Esophagus muscularis mucosa (tissue), 4 donors: Measurements from ENCODE around the gene GPR32. TPM values are rescaled to one million over a fixed set of nuclear protein-coding genes. Genes with fewer than 3 reads are reported as not detected.

ENCODE experiments used
- DNase-seq: peaks from one replicate; pipeline ENCODE4 v3.0.0-alpha.2; 2017; ENCODE audit errors: extremely low spot score
- H3K27ac ChIP-seq, 4 donors: fragments of 200-600 bp; sonication (generic); replicated peaks in 1 of 4; 1 replicate in 3 of 4; 2 replicates in 1 of 4; pipeline ENCODE4 v1.5.1; 2016 to 2019; ENCODE audit warnings: mild to moderate bottlenecking in 1 of 4
- H3K27me3 ChIP-seq, 4 donors: fragments of 200-600 bp; sonication (generic); one replicate each; pipeline versions ENCODE4 v1.5.1 to v1.6.0; 2016 to 2019
- H3K36me3 ChIP-seq, 4 donors: fragments of 200-600 bp; sonication (generic); one replicate each; pipeline ENCODE4 v1.5.1; 2016 to 2019
- H3K4me1 ChIP-seq, 4 donors: fragments of 200-600 bp; sonication (generic); one replicate each; pipeline ENCODE4 v1.5.1; 2016 to 2019
- H3K4me3 ChIP-seq, 4 donors: fragments of 200-600 bp; sonication (generic); 1 replicate in 2 of 4; 2 replicates in 2 of 4; pipeline ENCODE4 v1.5.1; 2016 to 2019; ENCODE audit warnings: mild to moderate bottlenecking in 4 of 4, moderate library complexity in 1 of 4
- H3K9me3 ChIP-seq, 4 donors: fragments of 200-600 bp; sonication (generic); 1 replicate in 3 of 4; 2 replicates in 1 of 4; pipeline ENCODE4 v1.5.1; 2016 to 2019
- CTCF ChIP-seq, 3 experiments: fragments of 200-600 bp in 2 of 3; fragments of 450-650 bp in 1 of 3; sonication (generic) in 2 of 3; IDR thresholded peaks; one replicate each; pipeline ENCODE4 v1.5.1; 2017 to 2019; ENCODE audit warnings: antibody characterized with exemption in 3 of 3, mild to moderate bottlenecking in 2 of 3, moderate library complexity in 1 of 3
- EP300 ChIP-seq: sonication (generic); formaldehyde crosslinking; IDR thresholded peaks from one replicate; pipeline ENCODE4 v1.6.1; 2017; ENCODE audit warnings: antibody characterized with exemption
- POLR2A ChIP-seq: fragments of 450-650 bp; IDR thresholded peaks from one replicate; pipeline ENCODE4 v1.6.1; 2017; ENCODE audit warnings: antibody characterized with exemption, moderate library complexity, mild to moderate bottlenecking, low read depth
- POLR2AphosphoS5 ChIP-seq, 2 donors: sonication (generic); formaldehyde crosslinking; IDR thresholded peaks; one replicate each; pipeline ENCODE4 v1.6.1; 2017; ENCODE audit warnings: antibody characterized with exemption in 2 of 2
- WGBS: methylation state at CpG from one replicate; pipeline ENCODE4 v1.1.5; 2018; 5-methylcytosine and 5-hydroxymethylcytosine counted together
- intact Hi-C: fragments of 100-400 bp; cut with DNase I; formaldehyde crosslinking; loops from one replicate; pipeline ENCODE4 v1.15.1; 2023
- small RNA-seq, 3 donors: library from RNA; depleted of rRNA; stranded (forward); fragments of <200 nt; gene quantifications; one replicate each; pipeline ENCODE3, GENCODE V24; 2016
- total RNA-seq, 4 donors: library from RNA; depleted of rRNA; stranded (reverse); fragments of >200 nt; gene quantifications; one replicate each; pipeline versions ENCODE4 v1.1.0 to v1.2.1, GENCODE V29; 2016

The GPR32 gene
- total RNA-seq, 4 donors from 2014 or later, result not detected

GRCh38 chr19:50819636-50820035 is 49.4 kb downstream of the GPR32 start:
- no peak for DNase-seq
- intact Hi-C loops, result no loop called here
- Histone ChIP-seq H3K9me3 (peaks cover 0 to 6% (median 0%) of the 10 kb centered on the region in 4 donors), H3K4me3 (no peak overlapping the region), H3K27me3 (peaks cover 0 to 94% (median 28%) of the 10 kb centered on the region in 4 donors), H3K4me1 (peaks cover 3 to 21% (median 19%) of the 10 kb centered on the region in 4 donors), H3K36me3 (no peaks in the 10 kb centered on the region), H3K27ac (no peak overlapping the region)
- WGBS, result 24% methylated on average over 6 of the region's 8 CpGs
- TF ChIP-seq CTCF (IDR thresholded peaks at IDR 0.05), result no peak
- no peak for TF ChIP-seq EP300
- no peak for TF ChIP-seq POLR2AphosphoS5 (IDR thresholded peaks at IDR 0.05)
- no peak for TF ChIP-seq POLR2A

- Histone ChIP-seq H3K36me3 (no peaks in the 10 kb centered on the region), H3K4me3 (no peak overlapping the region), H3K27me3 (peaks cover 0 to 90% (median 28%) of the 10 kb centered on the region in 4 donors), H3K27ac (no peak overlapping the region), H3K9me3 (peaks cover 0 to 4% (median 0%) of the 10 kb centered on the region in 4 donors), H3K4me1 (peaks cover 3 to 21% (median 19%) of the 10 kb centered on the region in 4 donors)
- DNase-seq, result no peak
- intact Hi-C loops, result no loop called here
- 3% methylated on average over 12 of the region's 15 CpGs for WGBS
- TF ChIP-seq CTCF (IDR thresholded peaks at IDR 0.05), result no peak
- no peak for TF ChIP-seq POLR2A
- TF ChIP-seq POLR2AphosphoS5 (IDR thresholded peaks at IDR 0.05), result no peak
- TF ChIP-seq EP300, result no peak
Observed at GRCh38 chr19:50820086-50820485, 49.8 kb downstream of the GPR32 start.

- 4% methylated on average over 18 of the region's 21 CpGs for WGBS
- Histone ChIP-seq H3K36me3 (no peaks in the 10 kb centered on the region), H3K4me1 (peaks cover 3 to 21% (median 19%) of the 10 kb centered on the region in 4 donors), H3K9me3 (no peaks in the 10 kb centered on the region), H3K27ac (no peak overlapping the region), H3K4me3 (peak overlapping the region in 2 of 4 donors; percentile 9 to 34), H3K27me3 (peaks cover 0 to 84% (median 28%) of the 10 kb centered on the region in 4 donors)
- no peak for DNase-seq
- no peak for TF ChIP-seq EP300
- no peak for TF ChIP-seq POLR2AphosphoS5 (IDR thresholded peaks at IDR 0.05)
- TF ChIP-seq POLR2A, result no peak
- TF ChIP-seq CTCF (IDR thresholded peaks at IDR 0.05), result no peak
- intact Hi-C loops, result no loop called here
Observed at GRCh38 chr19:50820549-50821247, 50.4 kb downstream of the GPR32 start.

GRCh38 chr19:50821248-50821612 is 51.0 kb downstream of the GPR32 start:
- Histone ChIP-seq H3K27me3 (peaks cover 0 to 80% (median 28%) of the 10 kb centered on the region in 4 donors), H3K9me3 (no peaks in the 10 kb centered on the region), H3K36me3 (no peaks in the 10 kb centered on the region), H3K4me3 (no peak overlapping the region), H3K27ac (no peak overlapping the region), H3K4me1 (peaks cover 3 to 21% (median 19%) of the 10 kb centered on the region in 4 donors)
- TF ChIP-seq POLR2A, result no peak
- TF ChIP-seq EP300, result no peak
- no peak for TF ChIP-seq POLR2AphosphoS5 (IDR thresholded peaks at IDR 0.05)
- TF ChIP-seq CTCF (IDR thresholded peaks at IDR 0.05), result no peak
- 54% methylated on average over 2 of the region's 4 CpGs for WGBS
- intact Hi-C loops, result no loop called here
- DNase-seq, result no peak

Small RNA genes lying within 50 kb of the gene (small RNA-seq; reads per million reads assigned to genes)
- gene SNORD88A (52.1 to 105 (median 63.9) reads per million in 3 donors), gene SNORD88B (0 reads per million in 3 donors), gene SNORD88C (0 reads per million in 3 donors)

Other genes with a start within 250 kb of the GPR32 start
- gene LRRC4B, start 202.0 kb upstream of the GPR32 start, total RNA-seq, result 10 to 100 TPM in 1 of 4 donors, 1 to 10 TPM in 3; 3.7 to 12.5 (median 6.7) TPM
- 1 to 10 TPM in 1 of 4 donors, under 1 TPM in 2, not detected in 1; 0.17 to 1.2 (median 0.71) TPM for gene SYT3, start 130.6 kb upstream of the GPR32 start, total RNA-seq
- 1 to 10 TPM in 1 of 4 donors, not detected in 3; 1.1 TPM for gene C19orf81, start 121.0 kb upstream of the GPR32 start, total RNA-seq
- gene SHANK1, start 50.7 kb upstream of the GPR32 start, total RNA-seq, result under 1 TPM in 3 of 4 donors, not detected in 1; 0.11 to 0.42 (median 0.39) TPM
- 10 to 100 TPM in 3 of 4 donors, 1 to 10 TPM in 1; 8.3 to 15.4 (median 11.1) TPM for gene CLEC11A, start 47.1 kb upstream of the GPR32 start, total RNA-seq
- gene ACP4, start 20.0 kb downstream of the GPR32 start, total RNA-seq, result not detected
- not detected for gene KLK1, start 53.3 kb downstream of the GPR32 start, total RNA-seq
- gene KLK15, start 63.1 kb downstream of the GPR32 start, total RNA-seq, result not detected
- not detected for gene KLK3, start 84.5 kb downstream of the GPR32 start, total RNA-seq
- gene KLK2, start 103.0 kb downstream of the GPR32 start, total RNA-seq, result not detected
- not detected for gene KLK4, start 140.9 kb downstream of the GPR32 start, total RNA-seq
- gene KLK5, start 182.6 kb downstream of the GPR32 start, total RNA-seq, result not detected
- gene KLK6, start 199.1 kb downstream of the GPR32 start, total RNA-seq, result not detected
- gene KLK7, start 213.5 kb downstream of the GPR32 start, total RNA-seq, result under 1 TPM in 2 of 4 donors, not detected in 2; 0.32 to 0.33 TPM
- not detected for gene KLK8, start 231.1 kb downstream of the GPR32 start, total RNA-seq
- gene KLK10, start 249.2 kb downstream of the GPR32 start, total RNA-seq, result not detected